ENCODE results near the gene CDH18.

CDH18 gene

DNA sequence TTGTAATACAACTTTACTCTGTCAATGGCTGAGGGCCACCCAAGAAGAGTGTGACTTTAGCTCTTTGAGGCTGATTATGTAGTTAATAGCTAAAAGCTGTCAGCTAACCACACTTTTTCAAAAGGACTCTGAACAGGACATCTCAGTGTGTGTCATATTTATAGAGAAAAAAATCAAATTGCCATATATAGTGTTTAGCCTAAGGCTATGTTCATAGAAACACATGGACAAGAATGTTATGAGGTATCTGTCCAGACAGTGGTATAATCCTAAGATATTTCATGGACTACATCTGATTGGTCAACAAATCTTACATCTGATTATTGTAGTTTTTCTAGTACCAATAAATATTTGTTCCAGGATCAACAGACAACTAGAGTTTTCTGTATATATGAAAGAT is 42.1 kb upstream of the CDH18 start:
- H3K27ac ChIP-seq (replicated peaks), result no peak overlapping the region
- DNase-seq (ENCODE audit: low read depth in 1 of 2, low spot score in 1 of 2), result no peak
- H3K4me3 ChIP-seq (replicated peaks; ENCODE audit: insufficient read depth, low read length), result no peak overlapping the region
- TF ChIP-seq, protein P1, sequence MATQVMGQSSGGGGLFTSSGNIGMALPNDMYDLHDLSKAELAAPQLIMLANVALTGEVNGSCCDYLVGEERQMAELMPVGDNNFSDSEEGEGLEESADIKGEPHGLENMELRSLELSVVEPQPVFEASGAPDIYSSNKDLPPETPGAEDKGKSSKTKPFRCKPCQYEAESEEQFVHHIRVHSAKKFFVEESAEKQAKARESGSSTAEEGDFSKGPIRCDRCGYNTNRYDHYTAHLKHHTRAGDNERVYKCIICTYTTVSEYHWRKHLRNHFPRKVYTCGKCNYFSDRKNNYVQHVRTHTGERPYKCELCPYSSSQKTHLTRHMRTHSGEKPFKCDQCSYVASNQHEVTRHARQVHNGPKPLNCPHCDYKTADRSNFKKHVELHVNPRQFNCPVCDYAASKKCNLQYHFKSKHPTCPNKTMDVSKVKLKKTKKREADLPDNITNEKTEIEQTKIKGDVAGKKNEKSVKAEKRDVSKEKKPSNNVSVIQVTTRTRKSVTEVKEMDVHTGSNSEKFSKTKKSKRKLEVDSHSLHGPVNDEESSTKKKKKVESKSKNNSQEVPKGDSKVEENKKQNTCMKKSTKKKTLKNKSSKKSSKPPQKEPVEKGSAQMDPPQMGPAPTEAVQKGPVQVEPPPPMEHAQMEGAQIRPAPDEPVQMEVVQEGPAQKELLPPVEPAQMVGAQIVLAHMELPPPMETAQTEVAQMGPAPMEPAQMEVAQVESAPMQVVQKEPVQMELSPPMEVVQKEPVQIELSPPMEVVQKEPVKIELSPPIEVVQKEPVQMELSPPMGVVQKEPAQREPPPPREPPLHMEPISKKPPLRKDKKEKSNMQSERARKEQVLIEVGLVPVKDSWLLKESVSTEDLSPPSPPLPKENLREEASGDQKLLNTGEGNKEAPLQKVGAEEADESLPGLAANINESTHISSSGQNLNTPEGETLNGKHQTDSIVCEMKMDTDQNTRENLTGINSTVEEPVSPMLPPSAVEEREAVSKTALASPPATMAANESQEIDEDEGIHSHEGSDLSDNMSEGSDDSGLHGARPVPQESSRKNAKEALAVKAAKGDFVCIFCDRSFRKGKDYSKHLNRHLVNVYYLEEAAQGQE (IDR thresholded peaks at IDR 0.05; ENCODE audit: insufficient replicate concordance, low read depth), result no peak
- no peak for TF ChIP-seq POLR2AphosphoS5 (IDR thresholded peaks at IDR 0.05; ENCODE audit: low read depth)
- TF ChIP-seq GABPA (IDR thresholded peaks at IDR 0.05; ENCODE audit: low read depth), result no peak
- TF ChIP-seq, protein P2, sequence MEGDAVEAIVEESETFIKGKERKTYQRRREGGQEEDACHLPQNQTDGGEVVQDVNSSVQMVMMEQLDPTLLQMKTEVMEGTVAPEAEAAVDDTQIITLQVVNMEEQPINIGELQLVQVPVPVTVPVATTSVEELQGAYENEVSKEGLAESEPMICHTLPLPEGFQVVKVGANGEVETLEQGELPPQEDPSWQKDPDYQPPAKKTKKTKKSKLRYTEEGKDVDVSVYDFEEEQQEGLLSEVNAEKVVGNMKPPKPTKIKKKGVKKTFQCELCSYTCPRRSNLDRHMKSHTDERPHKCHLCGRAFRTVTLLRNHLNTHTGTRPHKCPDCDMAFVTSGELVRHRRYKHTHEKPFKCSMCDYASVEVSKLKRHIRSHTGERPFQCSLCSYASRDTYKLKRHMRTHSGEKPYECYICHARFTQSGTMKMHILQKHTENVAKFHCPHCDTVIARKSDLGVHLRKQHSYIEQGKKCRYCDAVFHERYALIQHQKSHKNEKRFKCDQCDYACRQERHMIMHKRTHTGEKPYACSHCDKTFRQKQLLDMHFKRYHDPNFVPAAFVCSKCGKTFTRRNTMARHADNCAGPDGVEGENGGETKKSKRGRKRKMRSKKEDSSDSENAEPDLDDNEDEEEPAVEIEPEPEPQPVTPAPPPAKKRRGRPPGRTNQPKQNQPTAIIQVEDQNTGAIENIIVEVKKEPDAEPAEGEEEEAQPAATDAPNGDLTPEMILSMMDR (IDR thresholded peaks at IDR 0.05; ENCODE audit: insufficient read depth, low read length), result no peak
- TF ChIP-seq SPI1 (IDR thresholded peaks at IDR 0.05; ENCODE audit: borderline replicate concordance, low read depth), result no peak
- H3K27me3 ChIP-seq (ENCODE audit: insufficient read depth, poor library complexity, severe bottlenecking), result no peaks in the 10 kb centered on the region

DNA sequence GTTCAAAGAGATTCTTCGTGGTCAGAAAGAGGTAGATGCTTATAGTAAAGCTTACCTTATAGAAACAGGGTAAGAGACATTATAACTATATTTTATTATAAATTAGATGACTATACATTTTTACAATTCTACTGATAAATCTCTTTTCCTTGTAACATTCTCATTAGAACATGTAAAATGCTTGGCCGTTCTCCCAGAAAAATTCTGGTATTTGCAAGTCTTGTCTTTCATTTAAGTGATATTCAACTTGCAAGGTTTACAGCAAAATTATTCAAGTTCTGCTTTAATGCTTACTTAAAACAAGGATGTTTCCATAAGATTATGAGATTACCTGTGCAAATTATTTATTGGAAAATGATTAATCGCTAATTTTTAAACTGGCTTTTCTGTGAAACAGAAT is 41.3 kb upstream of the CDH18 start:
- DNase-seq (ENCODE audit: low read depth in 1 of 2, low spot score in 1 of 2), result no peak
- Histone ChIP-seq H3K4me3 (replicated peaks; ENCODE audit: insufficient read depth, low read length) (no peak overlapping the region), H3K27me3 (ENCODE audit: insufficient read depth, poor library complexity, severe bottlenecking) (no peaks in the 10 kb centered on the region), H3K27ac (replicated peaks) (no peak overlapping the region)
- TF ChIP-seq POLR2AphosphoS5 (IDR thresholded peaks at IDR 0.05; ENCODE audit: low read depth) (no peak), SPI1 (IDR thresholded peaks at IDR 0.05; ENCODE audit: borderline replicate concordance, low read depth) (no peak), GABPA (IDR thresholded peaks at IDR 0.05; ENCODE audit: low read depth) (no peak)
- TF ChIP-seq, protein P1 (IDR thresholded peaks at IDR 0.05; ENCODE audit: insufficient replicate concordance, low read depth), result no peak
- TF ChIP-seq, protein P2 (IDR thresholded peaks at IDR 0.05; ENCODE audit: insufficient read depth, low read length), result no peak

DNA sequence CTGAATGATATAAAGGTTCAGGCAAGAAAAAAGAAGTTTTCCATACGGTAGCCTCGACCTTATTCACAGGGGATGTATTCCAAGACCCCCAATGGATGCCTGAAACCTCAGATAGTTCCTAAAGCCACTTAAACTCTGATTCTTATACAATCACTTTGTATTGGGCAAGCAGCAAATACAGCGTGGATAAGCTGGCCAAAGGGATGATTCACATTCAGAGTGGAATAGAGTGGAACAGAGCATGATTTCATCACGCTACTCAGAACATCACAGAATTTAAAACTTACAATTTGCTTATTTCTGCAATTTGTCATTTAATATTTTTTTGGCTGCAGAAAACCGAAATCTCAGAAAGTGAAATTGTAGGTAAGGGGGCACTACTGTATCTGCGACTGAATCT is 40.5 kb upstream of the CDH18 start:
- Histone ChIP-seq H3K27ac (replicated peaks) (no peak overlapping the region), H3K27me3 (ENCODE audit: insufficient read depth, poor library complexity, severe bottlenecking) (no peaks in the 10 kb centered on the region), H3K4me3 (replicated peaks; ENCODE audit: insufficient read depth, low read length) (no peak overlapping the region)
- no peak for TF ChIP-seq GABPA (IDR thresholded peaks at IDR 0.05; ENCODE audit: low read depth)
- TF ChIP-seq POLR2AphosphoS5 (IDR thresholded peaks at IDR 0.05; ENCODE audit: low read depth), result no peak
- no peak for TF ChIP-seq SPI1 (IDR thresholded peaks at IDR 0.05; ENCODE audit: borderline replicate concordance, low read depth)
- TF ChIP-seq, protein P2 (IDR thresholded peaks at IDR 0.05; ENCODE audit: insufficient read depth, low read length), result no peak
- TF ChIP-seq, protein P1 (IDR thresholded peaks at IDR 0.05; ENCODE audit: insufficient replicate concordance, low read depth), result no peak
- DNase-seq (ENCODE audit: low read depth in 1 of 2, low spot score in 1 of 2), result no peak

All from HL-60 (cell line).